ENCODE data around the gene CDK3. TPM values are rescaled to one million over a fixed set of nuclear protein-coding genes. Genes with fewer than 3 reads are reported as not detected.

Gene CDK3
- total RNA-seq, 1 experiment from 2014 or later, result 7.1 TPM

- H3K4me1 ChIP-seq (ENCODE audit: control insufficient read depth in 1 of 2, insufficient read depth in 2 of 2, low read length in 2 of 2), result peaks cover 0 to 12% of the 10 kb centered on the region in 2 experiments; a peak in 2 of 4 replicates
- DNase-seq (ENCODE audit: low read depth, low spot score) (no peak), ATAC-seq (no peak)
- RAD21 ChIA-PET (ENCODE audit: low non-redundant PET in 1 of 2, low total read pairs in 2 of 2, uncharacterized antibody in 2 of 2, unreplicated experiment in 2 of 2), result interaction anchor here in 1 of 2 experiments (0.9 kb wide), 1 partner anchor 270 kb away, joined by 3 read pairs; no protein-coding TSS in a partner anchor
- CTCF ChIA-PET, result interaction anchor here (1.1 to 1.8 kb wide), 3 partner anchors 10 to 105 kb away, joined by 3 to 8 read pairs (median 4); partner anchors contain the start of gene CDK3
- H3K36me3 ChIP-seq (ENCODE audit: control insufficient read depth in 1 of 2, insufficient read depth in 2 of 2, low read length in 2 of 2), result peaks cover 32% of the 10 kb centered on the region in 2 experiments; a peak in 3 of 4 replicates
- no peak overlapping the region for H3K4me2 ChIP-seq (ENCODE audit: low read length)
- H3K9me3 ChIP-seq (ENCODE audit: control insufficient read depth in 1 of 2, insufficient read depth in 1 of 2, low read depth in 1 of 2, low read length in 2 of 2), result no peaks in the 10 kb centered on the region
- no peaks in the 10 kb centered on the region for H3K9me2 ChIP-seq (ENCODE audit: insufficient read depth)
- POLR2A ChIA-PET, result interaction anchor here (1.1 kb wide), 1 partner anchor 19 kb away, joined by 3 read pairs; no protein-coding TSS in a partner anchor
- H4K20me1 ChIP-seq (ENCODE audit: insufficient read depth), result no peaks in the 10 kb centered on the region
- no peak overlapping the region for H3K9ac ChIP-seq (ENCODE audit: low read length)
- H2AFZ ChIP-seq (ENCODE audit: low read depth, low read length, poor library complexity, severe bottlenecking), result no peak overlapping the region
- no peak overlapping the region; the same call in 1 of the 2 replicates for H3K27ac ChIP-seq (ENCODE audit: low read depth, low read length)
- intact Hi-C loops (cut with micrococcal nuclease), result loop anchor here (5.0 kb wide), 1 partner anchor 172 kb away; no protein-coding TSS in a partner anchor
- TF ChIP-seq EZH2phosphoT487 (IDR thresholded peaks at IDR 0.05; ENCODE audit: borderline replicate concordance) (no peak), POLR2A (IDR thresholded peaks at IDR 0.05; ENCODE audit: borderline replicate concordance, extremely low read depth, insufficient read depth, insufficient read length) (no peak), SP1 (IDR thresholded peaks at IDR 0.05; ENCODE audit: low read depth) (no peak), ZFX (IDR thresholded peaks at IDR 0.05) (no peak), CEBPB (IDR thresholded peaks at IDR 0.05; ENCODE audit: low read depth) (no peak), ZBTB33 (IDR thresholded peaks at IDR 0.05; ENCODE audit: extremely low read depth, insufficient replicate concordance, low read length) (no peak)
- H3K4me3 ChIP-seq (replicated peaks in 1 of 2; ENCODE audit: low read depth in 1 of 2, low read length in 2 of 2), result no peak overlapping the region
- H3K27me3 ChIP-seq (ENCODE audit: insufficient read depth, low read length), result no peaks in the 10 kb centered on the region
- H3K79me2 ChIP-seq (ENCODE audit: insufficient read depth, low read length), result no peaks in the 10 kb centered on the region
- BruUV-seq (replicated peaks), result no TSS peak
Observed at GRCh38 chr17:76009969-76010661, 9.5 kb downstream of the CDK3 start.
